Activated gamma-delta T cell treated with Interleukin-2 at 50 U/mL for 16 hours (primary cell): Measurements from ENCODE around the gene ADORA1.

ENCODE experiments used
- DNase-seq: peaks from one replicate; pipeline ENCODE4 v3.0.0-alpha.2; 2020

ADORA1 gene

DNA sequence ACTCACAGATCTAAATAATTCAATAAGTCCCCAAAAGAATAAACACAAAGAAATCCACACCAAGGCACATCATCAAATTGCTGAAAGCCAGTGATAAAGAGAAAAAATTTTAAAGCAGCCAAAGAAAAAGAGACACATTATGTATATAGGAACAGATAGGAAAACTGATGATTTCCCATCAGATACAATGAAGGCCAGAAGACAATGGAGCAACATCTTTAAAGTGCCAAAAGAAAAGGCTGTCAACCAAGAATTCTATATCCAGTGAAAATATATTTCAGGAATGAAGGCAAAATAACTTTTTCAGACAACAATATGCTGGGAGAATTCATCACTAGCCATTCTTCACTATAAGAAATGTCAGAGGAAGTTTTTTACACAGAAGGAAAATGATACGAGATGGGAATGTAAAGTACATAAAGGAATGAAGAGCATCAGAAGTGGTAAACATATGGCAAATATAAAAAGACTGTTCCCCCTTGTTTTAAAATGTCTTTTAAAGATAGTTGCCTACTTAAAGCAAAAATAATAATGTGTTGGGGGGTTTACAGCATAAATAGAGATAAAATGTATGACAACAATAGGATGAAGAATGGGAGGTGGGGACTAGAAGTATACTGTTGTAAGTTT is 32.4 kb upstream of the ADORA1 start:
- DNase-seq: no peak

DNA sequence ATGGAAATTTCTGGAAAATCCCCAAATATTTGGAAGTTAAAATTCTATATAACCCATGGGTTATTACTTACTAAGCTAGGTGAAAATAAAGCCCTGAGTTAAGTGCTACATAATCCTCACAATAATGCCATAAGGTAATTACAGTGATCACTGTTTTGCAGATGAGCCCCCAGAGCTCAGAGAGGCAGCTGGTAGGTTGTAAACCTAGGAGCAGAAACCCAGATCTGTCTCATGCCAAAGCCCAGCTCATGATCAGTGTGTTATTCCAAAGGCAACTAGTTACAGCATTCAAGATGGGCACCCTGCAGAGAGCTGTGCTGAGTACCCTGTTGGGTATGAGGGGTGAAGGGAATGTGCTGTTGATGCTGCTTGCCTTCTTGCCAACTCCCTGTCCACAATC is 31.0 kb upstream of the ADORA1 start:
- DNase-seq: no peak

DNA sequence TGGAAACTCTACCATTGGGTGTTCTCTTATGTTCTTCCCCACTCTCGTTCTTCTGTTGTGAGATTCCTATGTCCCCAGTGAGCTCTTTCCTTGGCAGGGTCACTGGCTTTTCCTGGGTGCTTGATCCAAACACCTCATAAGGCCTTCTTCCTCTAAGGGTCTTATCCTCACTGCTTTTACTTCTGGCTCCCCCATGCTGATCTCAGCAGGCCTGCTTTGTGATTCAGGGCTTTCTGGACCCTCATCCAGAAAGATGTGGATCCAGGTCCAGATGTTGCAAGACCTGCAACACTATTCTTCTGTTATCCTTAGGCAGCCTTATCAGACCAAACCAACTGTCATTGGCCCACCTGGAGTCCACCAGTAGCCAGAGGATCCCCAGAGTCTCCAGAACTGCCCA is 30.5 kb upstream of the ADORA1 start:
- DNase-seq: no peak

DNA sequence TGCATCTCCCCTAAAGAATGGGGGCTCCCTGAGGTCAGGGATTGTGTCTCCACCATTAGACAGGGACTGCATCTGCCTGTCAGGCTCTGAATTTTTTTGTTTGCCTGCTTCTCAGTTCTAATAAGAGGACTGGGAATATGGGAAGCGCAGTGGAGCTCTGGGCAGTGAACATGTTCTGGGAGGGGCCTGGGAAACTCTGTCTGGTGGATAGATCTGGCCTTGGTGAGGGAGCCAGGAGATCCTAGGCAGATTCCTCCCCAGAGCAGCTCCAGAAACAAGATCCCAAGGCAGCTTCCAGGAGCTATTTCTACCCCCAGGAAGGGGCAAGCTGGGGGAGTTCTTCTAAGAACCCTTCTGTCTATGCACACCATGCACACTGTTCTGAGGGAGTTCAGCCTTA is 29.1 kb upstream of the ADORA1 start:
- no peak for DNase-seq

DNA sequence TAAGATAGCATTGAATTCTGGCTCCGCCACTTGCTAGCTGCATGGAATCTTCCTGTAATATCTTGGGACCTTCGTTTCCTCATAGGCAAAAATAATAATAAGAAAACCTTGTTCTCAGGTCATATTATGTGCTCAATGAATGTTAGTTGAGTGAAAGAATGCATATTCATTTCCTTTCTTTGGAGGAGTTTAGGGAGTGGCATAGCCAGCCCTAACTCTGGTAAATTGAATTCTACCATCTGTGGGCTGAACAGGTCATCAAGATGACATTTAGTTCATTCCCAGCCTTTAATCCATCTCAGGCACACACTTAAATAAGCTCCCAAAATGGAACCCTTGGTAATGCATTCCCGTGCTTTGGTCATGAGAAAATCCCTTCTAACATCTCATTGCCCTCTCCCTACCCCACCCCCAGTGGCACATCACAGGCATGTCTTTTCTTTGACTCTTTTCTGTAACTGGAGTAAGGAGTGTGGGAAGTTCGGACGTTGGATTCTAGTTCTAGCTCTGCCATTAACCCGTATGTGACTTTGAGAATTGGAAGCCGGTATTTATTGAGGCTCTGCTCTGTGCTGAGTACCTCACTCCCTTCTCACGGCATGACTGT is 28.5 kb upstream of the ADORA1 start:
- no peak for DNase-seq

DNA sequence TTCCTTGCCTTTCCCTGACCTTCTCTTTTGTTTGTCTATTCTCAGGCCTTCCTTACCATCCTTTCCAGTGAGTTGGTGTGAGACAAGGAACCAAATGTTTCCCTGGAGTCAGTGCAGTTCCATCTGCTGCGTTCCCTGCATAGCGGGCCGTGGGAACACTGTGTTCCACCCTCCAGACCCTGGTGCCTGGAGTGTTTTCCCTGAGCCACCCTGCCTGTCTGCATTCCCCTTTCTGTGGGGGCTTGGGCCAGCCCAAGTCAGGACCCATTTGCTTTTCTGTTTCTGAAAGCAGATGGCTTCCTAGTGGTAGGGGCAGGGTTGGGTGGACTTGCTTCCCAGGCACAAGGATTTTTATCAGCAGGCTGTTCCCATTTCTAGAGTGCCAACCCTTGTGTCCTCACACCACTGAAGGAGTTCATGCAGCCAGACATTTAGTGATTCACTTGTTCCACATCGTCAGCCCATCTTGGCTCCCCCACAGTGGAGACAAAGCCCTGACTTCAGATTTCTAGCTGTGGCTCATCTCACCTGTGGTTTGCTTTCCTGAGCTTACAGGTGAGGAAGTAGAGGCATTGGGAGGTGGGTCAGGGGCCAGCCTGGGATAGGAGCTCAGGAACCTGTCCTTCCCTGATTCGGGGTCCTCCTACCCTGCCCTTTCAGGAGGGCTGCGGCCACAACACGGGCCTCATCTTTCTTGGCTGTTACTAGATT is 27.6 kb upstream of the ADORA1 start:
- no peak for DNase-seq

DNA sequence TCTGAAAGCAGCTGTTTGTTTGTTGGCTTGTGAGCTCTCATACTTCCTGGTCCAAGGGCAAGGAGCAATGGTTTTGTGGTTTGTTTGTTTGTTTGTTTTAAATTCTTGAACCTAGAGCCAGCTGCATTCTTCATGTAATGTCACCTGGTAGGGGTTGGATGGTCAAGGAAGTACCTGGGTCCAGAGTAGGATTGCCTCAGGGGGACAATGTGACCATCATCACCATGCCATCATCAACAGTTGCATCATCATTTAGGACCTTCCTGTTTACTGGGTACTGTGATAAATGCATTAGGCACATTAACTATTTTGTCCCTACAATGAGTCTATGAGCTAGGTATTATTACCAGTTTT is 27.0 kb upstream of the ADORA1 start:
- no peak for DNase-seq

DNA sequence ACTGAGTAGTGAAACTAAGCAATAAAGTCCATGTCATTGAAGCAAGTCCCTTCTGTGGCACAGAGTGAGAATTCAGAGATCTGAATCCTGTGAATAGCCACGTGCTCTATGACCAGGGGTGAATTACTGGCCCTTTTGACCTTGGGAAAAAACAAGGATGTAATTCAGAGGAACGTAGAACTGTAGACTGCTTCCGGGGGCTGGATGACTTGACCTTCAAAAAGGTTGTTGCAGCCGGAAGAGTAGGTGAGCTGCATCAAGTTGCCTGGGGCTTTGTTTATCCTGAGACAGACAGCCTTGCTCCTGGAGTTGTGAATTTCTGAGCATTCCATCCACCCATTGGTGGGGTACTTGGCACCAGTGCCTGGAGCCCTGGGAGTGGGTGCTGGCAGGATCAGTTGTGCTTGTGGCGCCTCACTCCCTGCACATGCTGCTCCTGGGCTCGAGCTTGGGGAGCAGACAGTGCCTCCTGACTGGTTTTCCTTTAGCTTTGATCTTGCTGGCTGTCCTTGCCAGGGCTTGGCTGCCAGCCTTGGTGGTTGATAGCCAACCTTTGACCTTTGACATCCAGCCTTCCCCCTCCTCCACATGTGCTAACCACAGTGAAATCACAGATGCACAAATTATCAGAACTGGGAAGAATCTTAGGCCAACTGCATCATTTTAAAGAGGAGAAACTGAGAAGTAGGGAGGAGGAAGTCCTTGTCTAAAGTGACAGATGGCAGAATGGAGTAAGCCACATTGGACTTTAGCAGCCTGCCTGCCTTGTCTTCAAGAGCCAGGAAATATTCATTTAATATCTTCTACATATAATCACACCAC is 25.5 kb upstream of the ADORA1 start:
- DNase-seq: no peak

DNA sequence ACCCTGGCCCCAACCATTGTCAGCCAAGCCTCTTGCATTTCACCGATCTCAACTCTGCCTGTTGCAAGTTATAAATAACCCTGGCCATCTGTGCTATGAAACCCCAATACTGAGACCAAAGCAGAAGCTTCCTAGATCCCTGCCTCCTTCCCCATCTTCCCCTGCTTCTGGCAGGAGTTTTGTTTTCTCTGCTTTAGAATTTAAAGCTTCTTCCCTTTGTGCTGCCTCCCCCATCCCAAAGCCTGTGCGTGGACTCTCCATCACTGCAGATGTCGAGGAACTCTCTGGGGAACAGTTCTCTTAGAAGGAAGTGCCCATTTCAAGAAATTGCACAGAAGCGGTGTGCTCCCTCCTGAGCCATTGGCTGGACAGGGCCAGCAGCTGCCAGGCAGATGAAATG is 24.3 kb upstream of the ADORA1 start:
- DNase-seq: no peak

DNA sequence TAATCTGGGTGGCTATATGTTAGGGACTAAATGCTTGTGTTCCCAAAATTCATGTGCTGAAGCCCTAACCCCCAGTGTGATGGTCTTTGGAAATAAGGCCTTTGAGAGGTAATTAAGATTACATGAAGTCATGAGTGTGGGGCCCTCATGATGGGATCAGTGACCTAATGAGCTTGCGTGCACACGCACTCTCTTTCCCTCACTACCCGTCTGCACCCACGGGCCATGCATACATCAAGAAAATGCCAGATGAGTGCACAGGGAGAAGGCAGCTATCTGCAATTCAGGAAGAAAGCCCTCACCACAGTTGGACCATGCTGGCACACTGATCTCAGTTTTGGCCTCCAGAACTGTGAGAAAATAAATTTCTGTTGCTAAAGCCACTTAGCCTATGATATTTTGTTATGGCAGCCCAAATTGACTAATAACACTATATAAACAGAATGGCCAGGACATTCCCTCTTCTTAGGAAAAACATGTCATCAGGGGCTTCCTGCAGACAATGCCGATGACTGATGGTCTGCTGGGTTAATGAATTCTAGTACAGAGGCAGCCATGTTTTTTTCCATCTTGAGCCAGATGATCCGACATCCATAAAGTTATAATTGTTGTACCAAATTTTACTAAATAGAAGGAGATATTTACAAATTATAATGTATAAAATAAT is 23.6 kb upstream of the ADORA1 start:
- DNase-seq: no peak

DNA sequence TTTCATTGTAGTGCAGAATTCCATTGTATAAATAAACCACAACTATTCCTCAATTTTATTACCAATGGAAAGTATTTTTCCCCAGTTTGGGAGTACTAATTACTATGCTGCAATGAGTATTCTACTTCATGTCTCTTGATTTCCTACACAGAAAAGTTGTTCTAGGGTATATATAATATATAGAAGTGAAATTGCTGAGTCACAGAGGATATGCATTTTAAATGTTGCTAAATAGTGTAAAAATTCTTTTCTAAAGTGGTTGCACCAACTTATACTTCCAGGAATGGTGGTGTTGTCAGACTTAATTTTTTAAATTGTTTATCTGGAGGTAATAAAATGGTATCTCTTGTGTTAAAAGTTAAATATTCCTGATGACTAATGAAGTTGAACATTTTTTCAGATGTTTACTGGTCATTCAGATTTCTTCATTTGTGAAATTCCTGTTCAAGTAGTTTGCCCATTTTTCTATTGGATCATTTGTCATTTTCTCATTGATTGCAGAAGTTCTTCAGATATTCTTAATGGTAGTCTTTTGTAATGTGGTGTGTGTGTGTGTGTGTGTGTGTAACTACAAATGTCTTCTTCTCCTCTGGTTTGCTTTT is 22.6 kb upstream of the ADORA1 start:
- no peak for DNase-seq

DNA sequence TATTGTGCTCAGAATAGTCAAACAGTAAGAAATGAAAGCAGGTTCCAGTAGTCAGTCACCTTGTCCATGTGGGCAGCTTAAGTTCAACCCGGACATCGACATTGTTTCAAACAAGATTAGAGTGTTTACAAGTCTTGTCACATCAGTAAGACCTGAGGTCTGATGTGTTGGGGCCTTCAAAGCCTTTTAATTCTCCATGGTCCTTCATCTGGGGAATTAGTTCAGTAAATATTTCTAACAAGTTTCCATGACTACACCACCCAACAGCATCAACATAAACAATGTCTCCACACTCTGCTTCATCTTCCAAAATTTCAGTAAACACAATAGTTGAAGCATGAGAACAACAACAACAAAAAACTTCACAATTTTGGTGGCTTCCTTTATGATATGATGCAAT is 15.1 kb upstream of the ADORA1 start:
- DNase-seq: no peak

DNA sequence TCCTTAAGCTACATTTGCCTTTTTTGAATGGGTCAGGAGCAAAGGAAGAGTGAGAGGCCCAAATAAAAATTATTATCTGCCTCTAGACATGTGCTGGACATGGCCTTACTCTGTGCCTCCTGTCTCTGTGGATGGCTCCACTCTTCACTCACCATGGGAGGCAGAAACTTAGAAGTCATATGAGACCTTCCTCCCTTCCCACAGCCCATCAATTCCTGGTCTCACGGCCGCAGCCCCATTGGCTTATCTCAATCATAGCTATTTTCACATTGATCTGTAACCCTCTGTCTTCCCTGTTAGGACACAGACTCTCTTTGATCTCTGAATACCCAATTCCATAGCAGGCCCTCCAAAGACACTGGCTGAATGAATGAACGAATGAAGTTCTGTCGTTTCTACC is 14.2 kb upstream of the ADORA1 start:
- no peak for DNase-seq

DNA sequence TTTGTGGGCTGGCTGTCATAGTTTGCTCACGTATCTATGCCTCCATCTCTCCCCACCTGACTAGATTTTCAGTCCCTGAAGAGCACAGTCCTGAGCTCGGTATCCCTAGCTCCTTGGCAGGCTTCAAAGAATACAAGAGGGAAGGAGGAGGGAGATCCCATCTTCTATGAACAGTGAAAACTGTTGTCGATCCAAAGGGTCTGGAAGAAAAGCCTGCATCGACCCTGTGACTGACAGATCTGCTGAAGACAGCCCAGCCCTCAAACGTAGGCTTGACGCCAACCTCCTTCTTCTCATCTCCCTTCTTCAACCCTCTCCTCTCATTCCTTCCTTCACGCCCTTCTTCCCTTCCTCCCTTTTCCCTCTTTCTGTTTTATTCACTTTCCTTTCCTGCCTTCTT is 13.3 kb upstream of the ADORA1 start:
- DNase-seq: no peak

DNA sequence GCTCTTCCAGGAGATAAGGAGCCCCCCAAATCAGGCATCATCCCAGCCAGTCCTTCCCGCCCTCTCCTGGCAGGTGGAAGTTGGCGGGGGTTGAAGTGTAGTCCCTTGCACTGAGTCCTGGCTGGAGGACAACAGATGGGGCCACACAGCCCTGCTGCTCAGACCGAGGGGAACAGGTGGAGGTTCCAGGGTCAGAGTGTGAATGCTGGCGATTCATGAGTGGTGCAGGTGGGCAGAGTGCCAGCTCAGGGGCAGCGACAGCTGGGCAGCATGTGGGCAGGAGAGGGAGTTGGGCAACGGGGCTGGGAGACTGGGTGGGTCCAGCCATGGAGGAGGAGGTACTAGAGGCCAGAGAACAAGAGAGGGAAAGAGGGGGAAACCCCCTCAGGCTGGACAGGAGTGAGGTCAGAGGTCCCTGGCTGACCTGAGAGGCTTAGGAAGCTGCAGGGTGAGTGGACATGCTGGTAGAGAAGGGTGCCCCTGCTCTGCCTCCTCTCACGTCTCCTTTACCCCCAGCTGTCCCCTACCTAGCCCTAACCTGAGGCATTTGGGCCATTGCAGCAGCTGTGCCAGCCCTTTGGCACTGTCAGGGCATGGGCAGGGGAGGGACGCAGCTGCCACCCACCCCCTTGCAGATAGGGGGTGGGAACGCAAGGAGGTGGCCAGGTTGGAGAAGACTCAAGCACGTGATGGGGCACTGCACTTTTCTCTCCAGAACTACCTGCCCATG is 11.3 kb upstream of the ADORA1 start:
- DNase-seq: no peak

DNA sequence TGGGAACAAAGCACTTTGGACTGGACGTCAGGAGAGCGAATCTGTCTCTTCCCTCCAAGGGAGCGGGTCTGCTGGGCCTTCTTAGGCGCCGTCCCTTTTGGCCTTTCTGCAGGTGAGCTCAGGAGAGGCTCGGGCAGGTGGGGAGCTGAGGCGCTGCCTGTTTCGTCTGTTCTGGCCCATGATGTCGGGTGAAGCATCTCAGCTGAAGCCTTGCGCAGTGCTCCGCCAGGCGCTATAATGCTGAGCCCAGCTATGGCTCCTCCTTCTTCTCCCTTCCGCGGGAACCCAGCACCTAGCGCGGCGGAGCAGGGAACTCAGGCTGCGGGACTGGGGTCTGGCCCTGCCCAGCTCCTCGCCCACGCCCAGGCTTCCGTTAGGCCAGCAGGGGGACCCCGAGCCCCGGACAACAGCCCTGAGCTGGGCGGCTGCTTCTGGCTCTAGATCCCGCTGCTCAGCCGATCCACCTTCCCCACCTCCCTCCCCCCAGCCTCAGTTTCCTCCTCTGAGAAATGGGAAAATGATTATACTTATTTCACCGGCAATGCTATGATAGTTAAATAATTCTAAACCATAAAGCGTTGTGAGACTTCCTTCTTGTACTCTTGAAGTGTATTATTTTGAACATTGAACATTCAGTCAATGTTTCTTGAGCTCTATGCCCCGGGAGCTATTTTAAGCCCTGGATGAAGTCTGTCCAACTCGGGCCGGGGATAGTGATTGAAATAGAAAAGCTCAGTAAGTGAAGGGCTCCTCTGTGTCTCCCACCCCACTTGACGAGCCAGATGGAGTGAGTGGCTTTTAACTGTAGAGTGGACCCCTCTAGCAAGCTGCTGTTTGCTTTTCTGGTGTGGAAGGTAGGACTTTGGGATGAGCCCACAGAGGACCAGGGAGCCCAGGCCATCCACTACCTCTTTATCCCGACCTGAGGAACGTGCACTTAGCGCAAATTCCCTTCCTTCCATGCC is 9.6 kb upstream of the ADORA1 start:
- no peak for DNase-seq

DNA sequence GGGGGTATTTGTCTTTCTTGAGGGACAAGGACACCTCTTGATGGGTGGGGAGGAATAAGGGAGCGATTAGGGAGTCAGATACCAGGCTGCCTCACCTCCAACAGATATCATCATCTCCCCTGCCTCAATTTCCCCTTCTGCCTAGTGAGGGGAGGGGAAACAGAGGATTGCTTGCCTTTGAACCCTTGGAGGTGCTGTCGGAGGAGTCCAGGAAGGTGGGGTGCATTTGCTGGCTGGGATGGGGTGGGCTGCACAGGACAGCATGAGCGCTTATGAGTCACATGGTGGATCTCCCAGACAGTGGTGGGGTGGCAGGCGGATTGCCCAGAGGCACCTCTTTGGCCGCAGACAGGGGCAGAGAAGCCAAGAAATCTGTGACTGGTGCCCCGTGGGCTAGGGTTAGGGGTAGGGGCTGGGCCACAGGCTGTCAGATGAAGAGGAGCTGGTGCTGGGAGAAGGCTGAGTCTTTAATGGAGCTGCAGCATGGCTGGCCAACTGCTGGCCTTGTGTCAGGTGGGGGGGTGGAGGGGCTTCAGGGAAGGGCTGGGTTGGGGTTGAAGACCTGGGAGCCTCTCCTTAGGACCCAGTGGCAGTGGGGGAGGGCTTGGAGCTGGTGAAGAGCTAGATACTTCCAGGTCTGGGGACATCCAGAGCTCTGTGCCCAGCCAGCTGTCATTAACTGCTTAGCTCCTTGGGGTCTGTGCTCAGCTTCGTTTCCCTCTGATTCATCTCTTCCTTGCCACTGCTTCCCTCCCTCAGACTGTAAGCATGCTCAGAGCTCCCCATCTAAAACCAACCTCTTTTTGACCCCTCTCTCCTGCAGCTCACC is 7.0 kb upstream of the ADORA1 start:
- DNase-seq: no peak

DNA sequence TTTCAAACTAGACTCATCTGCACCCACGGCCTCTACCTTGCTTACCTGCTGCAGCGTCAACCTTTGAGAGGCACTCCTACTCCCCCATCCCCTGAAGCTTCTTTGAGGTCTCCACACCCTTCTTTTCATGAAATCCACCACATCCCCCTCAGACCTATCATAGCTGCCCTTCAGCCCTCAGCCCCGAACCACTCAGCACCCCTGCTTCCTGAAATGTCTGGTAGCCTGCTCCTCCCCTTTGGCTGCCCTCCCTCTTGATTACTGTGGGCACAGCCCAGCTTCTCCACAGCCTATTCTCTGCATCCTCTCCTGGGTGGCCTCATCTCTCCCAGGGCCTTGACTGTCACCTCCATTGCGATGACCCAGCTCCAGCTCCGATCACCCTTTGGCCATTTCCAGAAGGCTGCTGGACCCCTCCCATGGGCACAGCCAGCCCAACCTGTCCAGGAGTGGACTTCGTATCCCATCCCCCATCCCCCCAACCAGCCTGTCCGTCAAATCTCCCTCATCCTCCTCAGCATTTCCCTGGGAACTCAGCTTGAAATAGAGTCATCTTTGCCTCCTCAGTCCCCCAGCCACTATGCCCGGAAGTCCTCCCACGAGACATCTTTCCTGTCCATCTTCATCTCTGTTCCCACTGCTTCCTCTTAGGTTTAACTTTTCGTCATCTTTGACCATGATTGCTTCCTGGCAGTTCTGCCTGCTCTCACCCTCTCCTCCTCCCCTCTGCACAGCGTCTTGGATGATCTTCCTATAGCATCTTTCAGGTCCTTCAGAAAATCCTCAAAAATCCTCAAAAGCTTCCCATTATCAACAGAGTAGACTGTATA is 6.1 kb upstream of the ADORA1 start:
- no peak for DNase-seq

DNA sequence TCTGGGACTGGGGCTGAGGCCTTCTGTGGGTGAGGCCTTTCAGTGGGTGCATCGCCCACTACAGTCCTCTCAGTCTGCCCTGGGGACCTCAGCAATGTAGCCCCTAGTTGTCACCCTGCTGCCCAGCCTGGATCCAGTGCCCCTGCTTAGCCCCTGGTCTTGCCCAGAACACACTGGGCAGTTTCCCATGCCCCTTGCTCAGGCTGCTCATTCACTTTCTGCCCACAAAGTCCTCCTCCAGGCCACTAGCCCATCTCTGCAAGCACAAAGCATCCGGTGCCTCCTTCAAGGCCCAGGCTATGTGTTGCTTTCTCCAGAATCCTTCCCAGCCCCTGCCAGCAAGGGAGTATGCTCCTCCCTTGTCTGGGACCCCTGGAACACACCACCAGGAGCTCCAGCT is 5.4 kb upstream of the ADORA1 start:
- no peak for DNase-seq
